H1 (cell line): Measurements from ENCODE around the gene NUBPL. TPM values are rescaled to one million over a fixed set of nuclear protein-coding genes. Genes with fewer than 3 reads are reported as not detected.

Experiments
- CTCF ChIA-PET: fragments of 300-600 bp; sonication (Branson Sonifier 250); formaldehyde crosslinking; loops from one replicate; lab custom pipeline; 2021; ENCODE audit not compliant: partially characterized antibody; lab: Charles Lee
- POLR2A ChIA-PET: fragments of 300-600 bp; sonication (Branson Sonifier 250); formaldehyde crosslinking; loops from one replicate; lab custom pipeline; 2021; ENCODE audit warnings: inconsistent platforms; ENCODE audit not compliant: partially characterized antibody; lab: Charles Lee
- DNase-seq, 2 experiments: peaks; one replicate each; pipeline versions ENCODE4 v3.0.0 to v3.0.0-alpha.2; 2010 to 2022; ENCODE audit warnings: low spot score in 2 of 2, low read depth in 1 of 2, mixed read lengths in 1 of 2
- FAIRE-seq: peaks from 2 replicates; lab custom pipeline; 2011; peaks lifted over from hg19 to GRCh38; lab: Jason Lieb, UNC
- H2AFZ ChIP-seq: 2 replicates; pipeline ENCODE4 v1.8.1; 2012; ENCODE audit warnings: low read length, inconsistent platforms
- H2AK5ac ChIP-seq: 2 replicates; pipeline ENCODE4 v1.6.1; 2013; ENCODE audit warnings: low read depth, low read length
- H2BK120ac ChIP-seq: replicated peaks from 2 replicates; pipeline ENCODE3; 2013; ENCODE audit warnings: low read depth, low read length, inconsistent platforms
- H2BK12ac ChIP-seq: 2 replicates; pipeline ENCODE4 v1.6.1; 2013; ENCODE audit warnings: low read depth, low read length
- H2BK15ac ChIP-seq: 2 replicates; pipeline ENCODE4 v1.6.1; 2013; ENCODE audit warnings: low read length
- H2BK20ac ChIP-seq: 2 replicates; pipeline ENCODE4 v1.6.1; 2013; ENCODE audit warnings: low read length
- H2BK5ac ChIP-seq: 2 replicates; pipeline ENCODE4 v1.6.1; 2013; ENCODE audit warnings: low read depth, low read length
- H3K14ac ChIP-seq: 2 replicates; pipeline ENCODE4 v1.6.1; 2013; ENCODE audit warnings: inconsistent platforms; ENCODE audit not compliant: insufficient read length
- H3K18ac ChIP-seq: 2 replicates; pipeline ENCODE4 v1.6.1; 2013; ENCODE audit warnings: low read length; ENCODE audit errors: extremely low read depth
- H3K23ac ChIP-seq: 2 replicates; pipeline ENCODE4 v1.6.1; 2013; ENCODE audit warnings: inconsistent platforms; ENCODE audit not compliant: insufficient read length
- H3K23me2 ChIP-seq: 2 replicates; pipeline ENCODE4 v1.6.1; 2013; ENCODE audit warnings: low read depth, low read length
- H3K27ac ChIP-seq: 2 replicates; pipeline ENCODE4 v1.6.1; 2011; ENCODE audit warnings: low read depth, low read length, inconsistent platforms
- H3K27me3 ChIP-seq, 4 experiments: replicated peaks in 1 of 4; 1 replicate in 1 of 4; 2 replicates in 3 of 4; pipeline versions ENCODE4 v1.6.1 to v1.8.1; 2011 to 2013; ENCODE audit warnings: low read length in 3 of 4, mild to moderate bottlenecking in 3 of 4, inconsistent platforms in 2 of 4, mixed read lengths in 2 of 4, moderate library complexity in 1 of 4; ENCODE audit not compliant: control insufficient read depth in 3 of 4, insufficient read depth in 3 of 4; ENCODE audit errors: extremely low read depth in 1 of 4
- H3K36me3 ChIP-seq, 4 experiments: 2 replicates each; pipeline versions ENCODE4 v1.6.1 to v1.8.1; 2011 to 2013; ENCODE audit warnings: mild to moderate bottlenecking in 4 of 4, low read length in 3 of 4, moderate library complexity in 2 of 4, control low read depth in 1 of 4, inconsistent platforms in 1 of 4; ENCODE audit not compliant: insufficient read depth in 4 of 4, control insufficient read depth in 2 of 4
- H3K4ac ChIP-seq: replicated peaks from 2 replicates; pipeline ENCODE3; 2013; ENCODE audit warnings: low read length, low read depth, mixed read lengths, inconsistent platforms; ENCODE audit not compliant: insufficient read length
- H3K4me1 ChIP-seq, 4 experiments: replicated peaks in 1 of 4; 1 replicate in 1 of 4; 2 replicates in 3 of 4; pipeline versions ENCODE4 v1.6.1 to v1.8.1; 2011 to 2013; ENCODE audit warnings: low read length in 3 of 4, inconsistent platforms in 2 of 4, mixed read lengths in 1 of 4; ENCODE audit not compliant: insufficient read depth in 4 of 4, control insufficient read depth in 3 of 4
- H3K4me2 ChIP-seq, 2 experiments: 2 replicates each; pipeline versions ENCODE4 v1.6.1 to v1.8.1; 2011 to 2013; ENCODE audit warnings: low read depth in 2 of 2, low read length in 2 of 2, control low read depth in 1 of 2, inconsistent platforms in 1 of 2, mild to moderate bottlenecking in 1 of 2; ENCODE audit not compliant: insufficient read depth in 1 of 2
- H3K4me3 ChIP-seq, 4 experiments: fragments of 200-600, 300-600 bp in 1 of 4; sonication (generic), shearing (Covaris generic), sonication (Bioruptor Twin) in 1 of 4; 2 replicates each; pipeline versions ENCODE4 v1.5.1 to v1.8.1; 2011 to 2016; ENCODE audit warnings: low read length in 4 of 4, low read depth in 3 of 4, control low read depth in 2 of 4, inconsistent platforms in 2 of 4, mild to moderate bottlenecking in 2 of 4, mixed read lengths in 1 of 4, moderate library complexity in 1 of 4; ENCODE audit not compliant: insufficient read depth in 2 of 4; ENCODE audit errors: extremely low read depth in 1 of 4
- H3K56ac ChIP-seq: replicated peaks from 2 replicates; pipeline ENCODE3; 2013; ENCODE audit warnings: low read depth, mild to moderate bottlenecking, mixed read lengths, low read length, inconsistent platforms; ENCODE audit not compliant: insufficient read length
- H3K79me1 ChIP-seq: 2 replicates; pipeline ENCODE4 v1.6.1; 2013; ENCODE audit warnings: low read depth, low read length, control low read depth
- H3K79me2 ChIP-seq, 2 experiments: 2 replicates each; pipeline versions ENCODE4 v1.6.1 to v1.8.1; 2012 to 2013; ENCODE audit warnings: low read length in 2 of 2, mild to moderate bottlenecking in 2 of 2, inconsistent platforms in 1 of 2; ENCODE audit not compliant: insufficient read depth in 2 of 2, control insufficient read depth in 1 of 2
- H3K9ac ChIP-seq, 4 experiments: replicated peaks in 1 of 4; 1 replicate in 1 of 4; 2 replicates in 3 of 4; pipeline versions ENCODE4 v1.6.1 to v1.8.1; 2011 to 2013; ENCODE audit warnings: low read depth in 3 of 4, low read length in 3 of 4, control low read depth in 2 of 4, mild to moderate bottlenecking in 2 of 4, moderate library complexity in 2 of 4, inconsistent platforms in 1 of 4; ENCODE audit errors: extremely low read depth in 1 of 4
- H3K9me3 ChIP-seq, 2 experiments: 2 replicates each; pipeline versions ENCODE4 v1.6.1 to v1.8.1; 2012 to 2013; ENCODE audit warnings: mild to moderate bottlenecking in 2 of 2, moderate library complexity in 2 of 2, control low read depth in 1 of 2, inconsistent platforms in 1 of 2, low read depth in 1 of 2, low read length in 1 of 2, mixed read lengths in 1 of 2; ENCODE audit not compliant: insufficient read depth in 2 of 2
- H4K20me1 ChIP-seq, 2 experiments: replicated peaks in 1 of 2; 2 replicates each; pipeline versions ENCODE3 to v1.8.1; 2011 to 2013; ENCODE audit warnings: inconsistent platforms in 2 of 2, low read length in 2 of 2, mild to moderate bottlenecking in 1 of 2; ENCODE audit not compliant: insufficient read depth in 2 of 2, control insufficient read depth in 1 of 2
- H4K5ac ChIP-seq: 2 replicates; pipeline ENCODE4 v1.6.1; 2013; ENCODE audit warnings: low read length, low read depth, mixed read lengths, inconsistent platforms; ENCODE audit not compliant: insufficient read length
- H4K8ac ChIP-seq: 2 replicates; pipeline ENCODE4 v1.8.0; 2013; ENCODE audit warnings: mild to moderate bottlenecking, moderate library complexity, low read length, inconsistent platforms; ENCODE audit not compliant: insufficient read depth; ENCODE audit errors: extremely low read depth
- H4K91ac ChIP-seq: replicated peaks from 2 replicates; pipeline ENCODE3; 2013; ENCODE audit warnings: low read length, mixed read lengths, inconsistent platforms; ENCODE audit not compliant: insufficient read length
- ASH2L ChIP-seq: fragments of 200-600, 300-600 bp; sonication (generic); IDR thresholded peaks from one replicate; pipeline ENCODE4 v1.7.1; 2017; ENCODE audit warnings: low read length
- CBX5 ChIP-seq: fragments of 300-800, 300-1000 bp; sonication (generic); IDR thresholded peaks from 2 replicates; pipeline ENCODE4 v1.7.1; 2016; ENCODE audit warnings: antibody characterized with exemption, low read length, low read depth
- HDAC2 ChIP-seq, 2 experiments: fragments of 300-600 bp in 1 of 2; sonication (generic) in 1 of 2; IDR thresholded peaks; 2 replicates each; pipeline ENCODE4 v1.6.1; 2011 to 2012; ENCODE audit warnings: low read depth in 2 of 2, low read length in 2 of 2, mild to moderate bottlenecking in 2 of 2, moderate library complexity in 2 of 2, borderline replicate concordance in 1 of 2, inconsistent platforms in 1 of 2
- JUN ChIP-seq: IDR thresholded peaks from 2 replicates; pipeline ENCODE4 v1.6.1; 2011; ENCODE audit warnings: low read depth, mild to moderate bottlenecking, improper control_type of control experiment, low read length
- KDM4A ChIP-seq: IDR thresholded peaks from one replicate; pipeline ENCODE4 v1.7.1; 2012; ENCODE audit warnings: low read depth, mild to moderate bottlenecking, moderate library complexity, low read length, inconsistent platforms; ENCODE audit not compliant: severe bottlenecking
- PHF8 ChIP-seq: fragments of 200-600 bp; sonication (generic); conservative IDR thresholded peaks from 2 replicates; pipeline ENCODE4 v1.7.1; 2012; ENCODE audit warnings: low read depth, mild to moderate bottlenecking, inconsistent platforms, low read length, moderate library complexity
- SIX5 ChIP-seq: IDR thresholded peaks from 2 replicates; pipeline ENCODE4 v1.6.1; 2011; ENCODE audit warnings: mild to moderate bottlenecking, low read depth, low read length
- SP2 ChIP-seq: IDR thresholded peaks from 2 replicates; pipeline ENCODE4 v1.6.1; 2012; ENCODE audit warnings: mild to moderate bottlenecking, low read length, inconsistent platforms
- TBP ChIP-seq: IDR thresholded peaks from 2 replicates; pipeline ENCODE4 v1.6.1; 2011; ENCODE audit warnings: low read depth, low read length, improper control_type of control experiment
- ZNF274 ChIP-seq: IDR thresholded peaks from 2 replicates; pipeline ENCODE4 v1.7.0; 2012; ENCODE audit warnings: low read length, borderline replicate concordance; ENCODE audit errors: extremely low read depth
- WGBS, 2 experiments: shearing (Covaris generic) in 1 of 2; methylation state at CpG; one replicate each; pipeline versions ENCODE4 v1.1.6 to v1.1.7; 2013 to 2015; ENCODE audit warnings: low lambda C conversion rate in 2 of 2, mixed read lengths in 2 of 2, inconsistent platforms in 1 of 2, low coverage in 1 of 2, missing lambda C conversion rate in 1 of 2; ENCODE audit not compliant: insufficient replicate concordance in 2 of 2, insufficient coverage in 1 of 2, insufficient read length in 1 of 2; ENCODE audit errors: extremely low coverage in 1 of 2, missing lambda C conversion rate in 1 of 2; 5-methylcytosine and 5-hydroxymethylcytosine counted together
- polyA plus RNA-seq, 7 experiments: library from polyadenylated mRNA; depleted of rRNA in 3 of 7; stranded (reverse) in 5 of 7; unstranded in 2 of 7; fragments of >200 nt in 5 of 7; fragments of 200-250 nt in 2 of 7; gene quantifications; 1 replicate in 5 of 7; 2 replicates in 1 of 7; 4 replicates in 1 of 7; pipeline versions ENCODE4 v1.2.1 to v1.2.3, GENCODE V29; 2011 to 2013; ENCODE audit warnings: missing spikeins in 2 of 7, mixed read lengths in 2 of 7
- total RNA-seq: library from RNA; stranded (reverse); fragmentation: NEBNext Ultra II Directional; extraction: Animal tissue kit (Norgen Biotek cat#: 25700); gene quantifications from 2 replicates; pipeline ENCODE4 v1.2.1, GENCODE V29; 2021

The NUBPL gene
- total and polyA plus RNA-seq, 2 of the 8 experiments (the other 6 are each of a cell fraction or from before 2014, with no cell fraction given): 1.6 to 6.8 TPM

GRCh38 chr14:31837031-31837430 is 275.8 kb downstream of the NUBPL start:
- H3K9ac ChIP-seq: no peak overlapping the region
- no peaks in the 10 kb centered on the region for H3K36me3 ChIP-seq
- no peak overlapping the region for H2BK12ac ChIP-seq
- H4K5ac ChIP-seq: no peak overlapping the region
- no peak overlapping the region for H3K4me3 ChIP-seq
- H2BK15ac ChIP-seq: no peak overlapping the region
- no peak overlapping the region for H2BK120ac ChIP-seq
- no peaks in the 10 kb centered on the region for H3K27me3 ChIP-seq
- 93% methylated on average over 5 of the region's 5 CpGs; no CpG with 5 or more reads in 1 of the 2 experiments for WGBS, 2 experiments
- no peak overlapping the region for H3K56ac ChIP-seq
- DNase-seq: no peak
- H2BK5ac ChIP-seq: no peak overlapping the region
- H3K18ac ChIP-seq: no peak overlapping the region
- FAIRE-seq: no peak
- no peak overlapping the region for H4K91ac ChIP-seq
- H3K79me1 ChIP-seq: no peaks in the 10 kb centered on the region
- no peak overlapping the region for H2AFZ ChIP-seq
- no peak overlapping the region for H3K27ac ChIP-seq
- no peak overlapping the region for H3K4me2 ChIP-seq
- no peaks in the 10 kb centered on the region for H3K9me3 ChIP-seq
- H3K4ac ChIP-seq: no peak overlapping the region
- ChIA-PET CTCF (no interaction called here), POLR2A (no interaction called here)
- H3K14ac ChIP-seq: no peak overlapping the region
- no peak overlapping the region for H3K23ac ChIP-seq
- H2AK5ac ChIP-seq: no peak overlapping the region
- TF ChIP-seq ZNF274: no peak
- TF ChIP-seq KDM4A: no peak
- TF ChIP-seq PHF8: no peak
- TF ChIP-seq ASH2L: no peak
- no peak for TF ChIP-seq SP2
- TF ChIP-seq SIX5: no peak
- no peak for TF ChIP-seq CBX5
- TF ChIP-seq HDAC2 (IDR thresholded peaks at IDR 0.05; ENCODE audit: borderline replicate concordance in 1 of 2, low read depth in 2 of 2, low read length in 2 of 2): no peak
- TF ChIP-seq JUN: no peak
- TF ChIP-seq TBP: no peak
- no peaks in the 10 kb centered on the region for H3K4me1 ChIP-seq
- H3K79me2 ChIP-seq: no peaks in the 10 kb centered on the region
- no peak overlapping the region for H2BK20ac ChIP-seq
- H3K23me2 ChIP-seq: no peaks in the 10 kb centered on the region
- H4K20me1 ChIP-seq: no peaks in the 10 kb centered on the region
- H4K8ac ChIP-seq: no peak overlapping the region
